ENCODE results near the gene MIEF1.

Gene MIEF1

DNA sequence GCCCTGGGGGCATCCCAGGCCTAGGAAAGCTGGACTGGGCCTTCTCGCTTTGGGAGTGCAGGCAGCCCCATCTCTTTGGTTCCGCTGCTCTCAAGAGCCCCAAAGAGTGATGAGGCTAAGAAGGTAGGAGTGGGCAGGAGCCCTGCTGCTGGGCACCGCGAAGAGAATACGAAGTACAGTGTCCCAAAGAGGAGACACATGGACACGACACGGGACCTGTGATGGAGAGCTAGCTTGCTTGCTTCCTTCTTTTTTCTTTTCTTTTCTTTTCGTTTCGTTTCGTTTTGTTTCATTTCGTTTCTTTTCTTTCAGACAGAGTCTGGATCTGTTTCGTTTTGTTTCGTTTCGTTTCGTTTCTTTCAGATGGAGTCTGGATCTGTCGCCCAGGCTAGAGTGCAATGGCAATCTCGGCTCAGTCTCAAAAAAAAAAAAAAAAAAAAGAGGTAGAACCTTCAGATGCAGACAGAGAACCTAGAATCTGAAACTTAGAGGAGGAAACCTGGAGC, 34.6 kb upstream of the MIEF1 start:
- H3K27me3 Mint-ChIP-seq: no peaks in the 10 kb centered on the region
- peaks cover 100% of the 10 kb centered on the region for H3K4me1 Mint-ChIP-seq
- H3K9me3 Mint-ChIP-seq: no peaks in the 10 kb centered on the region
- H3K27ac Mint-ChIP-seq: peak overlapping the region; percentile 97
- no peak for ATAC-seq
- no peaks in the 10 kb centered on the region for H3K36me3 Mint-ChIP-seq
- H3K4me3 Mint-ChIP-seq: peak overlapping the region; percentile 63

DNA sequence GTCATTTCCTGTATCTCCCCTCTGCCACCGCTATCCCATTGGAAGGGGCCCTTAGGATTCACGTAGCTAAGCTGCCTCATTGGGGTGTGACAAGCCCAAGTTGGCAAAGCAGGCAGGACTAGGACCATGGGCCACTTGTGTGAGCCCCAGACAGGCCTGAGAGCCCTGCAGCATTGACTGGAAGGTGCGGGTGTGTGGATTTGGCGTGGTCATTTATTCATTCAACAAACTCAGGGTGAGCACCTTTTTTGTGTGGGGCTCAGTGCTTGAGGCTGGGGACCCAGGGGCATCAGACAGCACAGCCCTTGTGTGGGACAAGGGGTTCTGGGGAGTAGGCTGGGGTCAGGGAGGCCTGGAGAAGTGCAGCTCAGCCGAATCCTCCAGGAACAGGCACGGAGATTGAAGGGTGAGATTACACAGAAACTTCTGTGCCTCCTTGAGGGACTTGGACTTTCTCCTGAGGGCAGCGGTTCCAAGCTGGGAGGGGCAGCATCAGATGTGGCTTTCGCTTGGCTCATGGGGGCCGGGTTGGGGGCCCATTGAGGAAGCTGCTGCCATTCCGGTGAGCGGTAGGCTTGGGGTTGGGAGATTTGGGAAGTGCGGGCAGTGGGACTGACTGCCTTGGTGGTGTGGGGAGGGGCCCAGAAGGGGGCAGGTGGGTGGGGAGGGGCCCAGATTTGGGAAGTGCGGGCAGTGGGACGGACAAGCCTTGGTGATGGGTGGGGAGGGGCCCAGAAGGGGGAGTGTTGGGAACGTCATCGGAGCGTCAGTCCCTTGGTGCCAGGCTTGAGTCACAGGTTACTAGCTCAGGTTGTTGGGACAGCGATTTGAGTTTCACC, 33.4 kb upstream of the MIEF1 start:
- H3K4me3 Mint-ChIP-seq: peak overlapping the region; percentile 0
- peak overlapping the region; percentile 97 for H3K27ac Mint-ChIP-seq
- H3K9me3 Mint-ChIP-seq: no peaks in the 10 kb centered on the region

DNA sequence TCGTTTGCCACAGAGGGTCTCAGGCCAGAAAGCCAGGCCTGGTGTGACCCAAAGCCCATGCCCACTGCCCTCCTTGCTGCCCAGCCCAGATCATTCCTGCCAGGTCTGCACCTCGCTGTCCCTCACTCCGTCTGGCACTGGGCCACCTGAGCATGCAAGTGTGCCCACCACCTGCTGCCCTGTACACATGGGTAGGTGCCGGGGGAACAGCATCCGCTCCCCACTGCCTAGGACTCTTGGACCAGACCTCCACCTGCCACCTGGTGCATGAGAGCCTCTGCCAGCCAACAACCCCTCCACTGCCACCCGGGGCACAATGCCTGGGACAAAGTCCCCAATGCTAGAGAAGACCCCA, 32.8 kb upstream of the MIEF1 start:
- H3K27me3 Mint-ChIP-seq: no peaks in the 10 kb centered on the region
- no peak for ATAC-seq
- peak overlapping the region; percentile 97 for H3K27ac Mint-ChIP-seq
- no peaks in the 10 kb centered on the region for H3K36me3 Mint-ChIP-seq
- H3K4me1 Mint-ChIP-seq: peaks cover 99% of the 10 kb centered on the region
- no peaks in the 10 kb centered on the region for H3K9me3 Mint-ChIP-seq
- no peak overlapping the region for H3K4me3 Mint-ChIP-seq

More for the DNA sequence above, 33.4 kb upstream of the MIEF1 start:
- peaks cover 100% of the 10 kb centered on the region for H3K4me1 Mint-ChIP-seq
- no peak for ATAC-seq
- H3K27me3 Mint-ChIP-seq: no peaks in the 10 kb centered on the region
- H3K36me3 Mint-ChIP-seq: no peaks in the 10 kb centered on the region

DNA sequence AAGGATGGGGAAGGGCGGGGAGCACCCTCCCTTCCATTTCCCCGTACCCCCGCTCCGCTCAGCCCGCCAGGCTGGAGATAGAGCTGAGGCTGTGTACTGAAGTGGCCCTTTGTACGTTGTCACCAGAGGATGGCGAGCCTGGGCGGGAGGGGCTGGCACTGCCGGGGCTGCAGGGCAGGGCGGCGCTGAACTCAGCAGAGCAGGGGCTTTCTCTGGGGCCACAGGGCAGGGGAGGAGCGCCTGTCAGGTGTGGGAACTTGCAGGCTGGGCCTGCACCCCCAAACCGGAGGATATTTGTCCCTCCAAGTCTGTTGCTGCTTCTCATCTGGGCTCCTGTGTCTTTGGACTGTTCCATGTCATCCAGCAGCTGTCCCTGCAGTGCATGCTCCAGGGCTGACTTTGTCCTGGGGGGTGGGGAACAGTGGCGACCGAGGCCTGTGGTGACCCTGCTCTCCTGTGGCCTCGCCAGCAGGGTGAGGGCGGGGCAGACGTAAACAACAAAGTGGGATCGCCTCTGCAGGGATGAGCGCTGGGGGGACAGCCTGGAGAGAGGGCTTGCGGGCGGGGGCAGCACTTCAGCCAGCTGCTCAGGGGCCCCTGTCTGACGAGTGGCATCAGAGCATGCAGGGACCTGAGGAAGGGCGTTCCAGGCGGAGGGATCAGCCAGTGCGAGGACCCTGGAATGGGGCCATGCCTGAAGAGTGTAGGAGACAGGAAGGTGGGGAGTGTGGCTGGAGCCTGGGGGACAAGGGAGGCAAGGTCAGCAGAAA, 32.2 kb upstream of the MIEF1 start:
- Mint-ChIP-seq H3K36me3 (no peaks in the 10 kb centered on the region), H3K4me3 (no peak overlapping the region), H3K27me3 (no peaks in the 10 kb centered on the region), H3K9me3 (no peaks in the 10 kb centered on the region), H3K27ac (peak overlapping the region; percentile 97), H3K4me1 (peaks cover 93% of the 10 kb centered on the region)
- ATAC-seq: no peak

DNA sequence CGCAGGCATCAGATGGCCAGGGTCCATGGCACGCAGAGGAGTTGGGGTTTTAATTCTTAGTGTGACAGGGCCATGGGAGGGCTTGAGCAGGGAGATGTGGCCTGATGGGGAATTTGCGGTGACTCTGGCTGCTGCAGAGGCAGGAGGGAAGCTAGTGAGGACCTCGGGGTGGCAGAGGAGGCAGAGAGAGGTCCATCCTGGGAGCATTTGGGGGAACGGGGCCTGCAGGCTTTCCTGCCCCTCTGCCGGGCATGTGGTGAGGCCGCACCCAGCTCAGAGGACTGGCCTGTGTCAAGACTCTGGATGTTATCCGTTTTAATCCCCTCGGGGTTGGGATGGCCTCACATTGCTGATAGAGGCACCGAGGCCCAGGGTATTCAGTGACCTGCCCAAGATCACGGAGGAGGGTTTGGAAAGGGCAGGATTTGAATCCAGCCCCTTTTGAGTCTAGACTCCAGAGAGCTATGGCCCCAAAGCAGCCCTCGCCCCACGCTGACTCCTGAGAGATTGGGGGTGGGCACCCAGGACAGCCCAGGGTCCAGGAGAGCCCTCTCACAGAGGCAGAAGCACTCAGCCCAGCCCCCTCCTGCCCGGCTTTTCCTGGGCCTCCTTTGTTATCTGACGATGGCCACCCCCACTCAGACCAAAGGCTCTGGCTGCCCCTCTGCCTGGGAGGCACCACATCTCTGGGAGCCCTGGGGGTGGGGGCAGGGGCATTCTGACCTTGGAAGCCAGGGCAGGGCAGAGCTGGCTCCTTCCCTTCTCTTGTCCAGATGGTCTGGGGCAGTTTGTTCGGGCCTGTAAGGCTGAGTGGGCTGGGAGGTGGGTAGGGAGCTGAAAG, 31.4 kb upstream of the MIEF1 start:
- ATAC-seq: no peak
- Mint-ChIP-seq H3K4me1 (peaks cover 85% of the 10 kb centered on the region), H3K36me3 (no peaks in the 10 kb centered on the region), H3K9me3 (no peaks in the 10 kb centered on the region), H3K4me3 (no peak overlapping the region), H3K27ac (peak overlapping the region; percentile 97), H3K27me3 (no peaks in the 10 kb centered on the region)

DNA sequence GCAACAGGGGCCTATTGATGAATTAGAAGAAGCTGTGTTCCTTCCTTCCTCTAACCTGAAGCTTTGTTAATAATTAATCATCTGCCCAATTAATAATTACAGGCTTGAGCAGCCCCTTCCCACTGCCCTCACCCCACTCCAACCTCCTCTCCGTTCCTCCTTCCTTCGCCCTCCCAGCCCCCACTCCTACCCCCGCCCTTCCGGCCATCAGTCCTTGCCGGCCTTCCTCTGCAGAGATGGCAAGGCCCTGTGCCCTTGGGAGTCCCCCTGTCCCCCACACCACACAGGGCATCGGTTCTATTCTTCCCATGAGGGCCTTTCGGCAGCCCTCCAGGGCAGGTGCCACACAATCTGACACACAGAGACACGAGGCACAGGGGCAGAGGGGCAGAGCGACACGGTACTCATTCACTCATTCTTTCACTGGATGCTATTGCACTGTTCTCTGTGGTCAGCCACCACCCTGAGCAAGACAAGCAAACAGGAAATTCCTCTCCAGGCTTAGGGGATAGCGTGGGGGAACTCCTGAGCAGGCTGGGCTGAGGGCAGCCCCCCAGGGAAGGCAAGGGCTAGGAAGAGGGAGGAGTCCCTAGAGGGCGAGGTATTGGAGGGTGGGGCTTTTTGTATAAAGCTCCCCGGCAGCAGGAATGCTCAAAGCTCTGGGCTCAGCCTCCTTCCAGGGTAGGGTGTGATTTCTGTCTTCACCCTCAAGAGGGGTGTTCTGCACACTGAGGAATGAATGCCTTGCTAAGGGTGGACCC, 30.5 kb upstream of the MIEF1 start:
- peak overlapping the region; percentile 53 for H3K4me3 Mint-ChIP-seq
- no peaks in the 10 kb centered on the region for H3K27me3 Mint-ChIP-seq
- H3K4me1 Mint-ChIP-seq: peaks cover 76% of the 10 kb centered on the region
- H3K9me3 Mint-ChIP-seq: no peaks in the 10 kb centered on the region
- peak overlapping the region; percentile 97 for H3K27ac Mint-ChIP-seq
- H3K36me3 Mint-ChIP-seq: no peaks in the 10 kb centered on the region
- ATAC-seq: peak; percentile 82

DNA sequence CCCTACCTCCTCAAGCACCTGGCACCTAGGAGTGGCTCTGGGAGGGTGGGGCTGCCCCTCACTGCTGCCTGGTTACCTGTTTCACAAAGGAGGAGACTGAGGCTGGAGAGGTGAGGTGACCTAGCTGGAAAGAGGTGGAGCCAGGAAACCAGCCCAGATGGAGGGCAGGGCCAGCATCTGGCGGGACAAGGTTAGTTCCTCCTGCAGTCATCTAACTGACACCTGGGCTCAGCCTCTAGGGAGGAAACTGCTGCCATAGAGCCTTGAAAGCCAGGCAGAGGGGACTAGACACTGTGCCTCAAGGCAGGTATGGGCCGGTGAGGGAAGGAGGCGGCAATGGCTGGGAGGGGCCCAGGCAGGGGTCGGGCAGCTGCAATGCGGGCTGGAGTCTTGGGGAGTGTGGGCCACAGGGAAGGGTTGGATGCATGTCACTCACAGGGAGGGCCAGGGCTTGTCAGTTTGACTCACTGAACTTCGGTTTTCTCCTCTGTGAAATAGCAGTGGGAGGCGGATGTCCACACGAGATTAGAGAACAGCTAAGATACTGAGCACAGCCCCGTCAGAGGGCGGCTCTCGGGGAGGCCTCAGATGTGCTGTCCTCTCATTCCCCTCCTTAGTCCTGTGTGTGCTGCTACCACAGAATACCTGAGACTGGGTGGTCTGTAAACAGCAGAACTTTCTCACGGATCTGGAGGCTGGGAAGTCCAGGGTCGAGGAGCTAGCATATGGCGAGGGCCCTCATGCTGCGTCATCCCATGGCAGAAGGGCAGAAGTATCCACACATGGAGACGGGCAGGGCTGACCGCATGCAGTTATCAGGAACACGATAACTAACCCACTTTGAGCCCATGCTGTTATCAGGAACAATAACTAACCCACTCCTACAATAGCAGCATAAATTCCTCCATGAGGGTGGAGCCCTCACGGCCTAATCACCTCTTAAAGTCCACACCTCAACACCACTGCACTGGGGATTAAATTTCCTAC, 29.2 kb upstream of the MIEF1 start:
- peak; percentile 68 for ATAC-seq
- Mint-ChIP-seq H3K9me3 (no peaks in the 10 kb centered on the region), H3K27ac (peak overlapping the region; percentile 97)

DNA sequence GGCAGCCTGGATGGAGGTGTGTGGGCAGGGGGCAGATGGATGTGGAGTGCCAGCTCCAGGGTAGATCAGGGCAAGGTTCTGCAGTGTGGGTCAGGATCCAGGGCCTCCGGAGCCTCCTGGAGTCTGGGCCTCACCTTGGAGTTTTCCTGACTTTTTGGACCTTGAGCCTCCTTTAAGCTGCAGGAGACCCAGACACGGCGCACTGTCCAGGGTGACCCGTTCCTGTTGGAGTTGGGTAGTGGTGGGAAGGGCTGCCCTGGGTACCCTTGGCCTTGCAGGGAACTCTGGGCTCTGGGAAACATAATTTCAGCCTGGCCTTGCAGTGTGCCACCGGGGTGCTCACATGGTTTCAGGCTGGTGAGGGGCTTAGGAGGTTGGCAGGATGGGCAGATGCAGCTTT, 28.2 kb upstream of the MIEF1 start:
- no peaks in the 10 kb centered on the region for H3K27me3 Mint-ChIP-seq
- no peak for ATAC-seq
- peaks cover 13% of the 10 kb centered on the region for H3K36me3 Mint-ChIP-seq
- H3K4me1 Mint-ChIP-seq: peaks cover 53% of the 10 kb centered on the region
- no peak overlapping the region for H3K4me3 Mint-ChIP-seq
- H3K9me3 Mint-ChIP-seq: no peaks in the 10 kb centered on the region
- H3K27ac Mint-ChIP-seq: peak overlapping the region; percentile 97

More for the DNA sequence above, 29.2 kb upstream of the MIEF1 start:
- H3K4me1 Mint-ChIP-seq: peaks cover 63% of the 10 kb centered on the region
- H3K27me3 Mint-ChIP-seq: no peaks in the 10 kb centered on the region
- H3K36me3 Mint-ChIP-seq: peaks cover 12% of the 10 kb centered on the region
- H3K4me3 Mint-ChIP-seq: peak overlapping the region; percentile 49

DNA sequence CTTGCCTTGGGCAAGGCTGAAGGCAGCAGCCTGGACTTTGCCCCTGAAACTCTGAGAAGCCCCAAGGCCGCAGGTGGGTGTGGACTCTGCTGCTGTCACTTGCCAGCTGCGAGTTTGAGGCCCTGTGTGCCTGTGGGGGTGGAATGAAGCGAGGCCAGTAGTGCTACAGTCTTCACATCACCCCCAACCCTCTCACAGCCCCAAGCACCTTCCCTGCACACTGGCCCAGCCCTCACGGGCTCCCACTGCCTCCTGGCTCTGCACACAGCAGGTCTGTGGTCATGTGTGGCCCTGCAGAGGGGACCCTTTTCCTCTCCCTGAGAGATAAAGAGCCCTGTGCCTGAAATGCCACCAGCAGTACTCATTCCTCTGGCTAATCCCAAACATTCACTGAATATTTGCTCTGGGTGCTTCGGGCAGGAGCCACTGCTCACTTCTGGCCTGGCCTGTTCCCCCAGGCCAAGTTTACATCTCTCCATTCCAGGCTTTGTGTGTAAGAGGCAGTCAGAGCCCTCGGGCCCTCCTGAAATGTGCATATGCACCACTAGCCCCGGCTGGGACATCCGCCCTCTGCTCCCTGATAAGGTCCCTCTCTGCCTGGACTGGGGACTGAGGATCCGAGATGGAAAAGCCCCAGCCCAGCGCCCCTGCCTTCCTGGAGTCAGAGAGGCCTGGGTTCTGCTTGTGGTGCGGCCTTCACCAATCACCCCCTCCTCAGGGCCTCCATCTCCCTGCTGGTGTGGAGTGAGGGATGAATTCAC, 27.6 kb upstream of the MIEF1 start:
- no peaks in the 10 kb centered on the region for H3K9me3 Mint-ChIP-seq
- H3K27ac Mint-ChIP-seq: peak overlapping the region; percentile 97
- H3K36me3 Mint-ChIP-seq: peaks cover 13% of the 10 kb centered on the region
- H3K4me3 Mint-ChIP-seq: no peak overlapping the region
- no peak for ATAC-seq
- peaks cover 50% of the 10 kb centered on the region for H3K4me1 Mint-ChIP-seq
- H3K27me3 Mint-ChIP-seq: no peaks in the 10 kb centered on the region

DNA sequence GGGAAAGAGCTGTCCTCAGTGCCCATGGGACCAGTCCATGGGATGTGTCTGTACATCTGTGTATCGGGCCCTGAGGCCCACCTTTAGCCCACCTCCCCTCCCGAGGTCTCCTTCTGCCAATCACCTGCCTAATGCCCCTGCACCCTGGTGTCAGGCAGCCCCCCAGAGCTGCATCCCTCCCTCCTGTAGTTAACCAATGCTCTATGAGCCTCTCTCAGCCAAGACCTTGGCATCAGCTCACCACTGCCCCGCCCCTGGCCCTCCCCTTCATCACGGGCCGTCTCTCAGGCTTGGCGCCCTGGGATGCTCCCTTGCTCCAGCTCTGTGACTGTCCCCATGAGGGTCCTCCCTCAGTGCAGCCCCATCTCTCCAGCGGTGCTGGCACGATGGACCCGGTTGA, 26.8 kb upstream of the MIEF1 start:
- Mint-ChIP-seq H3K27me3 (no peaks in the 10 kb centered on the region), H3K36me3 (peaks cover 13% of the 10 kb centered on the region), H3K4me1 (peaks cover 49% of the 10 kb centered on the region), H3K4me3 (no peak overlapping the region), H3K9me3 (no peaks in the 10 kb centered on the region), H3K27ac (peak overlapping the region; percentile 19)
- no peak for ATAC-seq

DNA sequence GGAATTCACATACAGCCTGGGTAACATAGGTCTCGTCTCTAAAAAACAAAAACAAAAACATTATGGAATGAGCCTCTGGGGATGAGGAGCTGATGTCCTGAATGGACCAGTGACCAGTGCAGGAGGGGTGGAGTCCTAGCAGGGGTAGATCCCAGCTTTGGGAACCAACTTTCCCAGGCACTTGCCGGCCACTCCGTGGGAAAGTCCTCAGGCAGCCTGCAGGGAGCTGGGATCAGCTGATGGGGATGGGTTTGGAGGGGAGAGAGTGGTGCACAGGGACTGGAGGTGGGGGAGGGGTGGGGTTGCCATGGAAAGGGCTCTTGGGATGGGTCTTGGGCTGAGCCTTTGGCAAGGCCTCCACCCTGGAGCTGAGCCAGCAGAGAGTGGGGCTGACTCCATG, 26.2 kb upstream of the MIEF1 start:
- Mint-ChIP-seq H3K36me3 (peaks cover 15% of the 10 kb centered on the region), H3K27me3 (no peaks in the 10 kb centered on the region), H3K4me3 (no peak overlapping the region), H3K27ac (peak overlapping the region; percentile 19), H3K9me3 (no peaks in the 10 kb centered on the region), H3K4me1 (peaks cover 43% of the 10 kb centered on the region)
- no peak for ATAC-seq

DNA sequence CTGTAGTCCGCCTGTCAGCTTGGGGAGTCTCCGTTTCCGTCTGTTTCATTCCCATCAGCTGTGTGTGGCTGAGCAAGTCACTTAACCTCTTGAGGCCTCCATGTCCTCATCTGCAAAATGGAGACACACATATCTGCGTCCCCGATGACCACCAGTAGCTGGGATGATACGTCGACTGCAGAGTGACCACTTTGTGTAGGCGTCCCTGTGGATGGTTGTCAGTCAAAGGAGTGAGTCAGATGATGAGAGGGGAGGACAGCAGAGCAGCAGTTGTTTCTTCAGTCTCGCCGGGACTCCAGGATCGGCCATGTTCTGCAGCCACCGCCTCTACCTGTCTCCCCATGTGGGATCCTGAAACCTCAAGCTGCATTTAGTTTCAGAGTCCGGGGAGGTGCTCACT, 25.4 kb upstream of the MIEF1 start:
- H3K36me3 Mint-ChIP-seq: peaks cover 20% of the 10 kb centered on the region
- H3K9me3 Mint-ChIP-seq: no peaks in the 10 kb centered on the region
- H3K4me3 Mint-ChIP-seq: no peak overlapping the region
- no peaks in the 10 kb centered on the region for H3K27me3 Mint-ChIP-seq
- no peak for ATAC-seq
- H3K4me1 Mint-ChIP-seq: peaks cover 36% of the 10 kb centered on the region
- no peak overlapping the region for H3K27ac Mint-ChIP-seq

DNA sequence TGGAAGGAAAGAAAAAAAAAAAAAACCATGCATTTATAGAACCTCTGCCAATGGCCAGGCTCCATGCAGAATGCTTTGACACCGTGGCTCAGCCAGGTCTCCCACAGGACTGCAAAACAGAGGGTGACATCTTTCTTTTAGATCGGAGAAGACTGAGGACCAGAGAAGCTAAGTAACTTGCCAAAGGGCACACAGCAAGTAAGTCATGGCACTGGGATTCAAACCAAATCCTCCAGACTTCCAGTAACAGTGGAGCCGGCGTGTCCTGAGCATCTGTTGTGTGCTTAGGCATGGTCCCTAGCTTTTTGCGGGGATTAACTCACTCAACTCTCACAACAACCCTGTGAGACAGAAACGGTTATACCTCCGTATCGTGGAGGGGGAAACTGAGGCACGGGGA, 24.5 kb upstream of the MIEF1 start:
- peaks cover 20% of the 10 kb centered on the region for H3K36me3 Mint-ChIP-seq
- H3K4me3 Mint-ChIP-seq: no peak overlapping the region
- H3K9me3 Mint-ChIP-seq: no peaks in the 10 kb centered on the region
- no peak overlapping the region for H3K27ac Mint-ChIP-seq
- no peak for ATAC-seq
- H3K4me1 Mint-ChIP-seq: peaks cover 27% of the 10 kb centered on the region
- H3K27me3 Mint-ChIP-seq: no peaks in the 10 kb centered on the region

Data from stimulated activated memory B cell treated with anti-CD40 and anti-IgM and Interleukin-4, amounts not matched to agents 10 μg/mL and 1 μg/mL and 100 μg/mL, for 72 hours (primary cell).